Endothelial cell of umbilical vein (primary cell): Measurements from ENCODE around the gene DVL1. TPM values are rescaled to one million over a fixed set of nuclear protein-coding genes. Genes with fewer than 3 reads are reported as not detected.

Source experiments
- BruUV-seq: library from RNA; stranded (reverse); fragments of 400-500 nt; replicated peaks from 2 replicates; lab custom pipeline; 2021; lab: Mats Ljungman, UMichigan
- CTCF ChIA-PET: fragments of 300-600, 350-600 bp; sonication (Branson Sonifier 250); formaldehyde crosslinking; loops from one replicate; lab custom pipeline; 2021; ENCODE audit warnings: antibody characterized with exemption, inconsistent platforms; lab: Charles Lee
- POLR2A ChIA-PET: fragments of 300-600, 350-600 bp; sonication (Branson Sonifier 250); formaldehyde crosslinking; loops from one replicate; lab custom pipeline; 2021; ENCODE audit warnings: antibody characterized with exemption, inconsistent platforms; lab: Charles Lee
- DNase-seq: peaks from one replicate; pipeline ENCODE4 v3.0.0-alpha.2; 2011; ENCODE audit warnings: low read depth, low spot score
- FAIRE-seq: peaks from 2 replicates; lab custom pipeline; 2011; peaks lifted over from hg19 to GRCh38; lab: Jason Lieb, UNC
- H2AFZ ChIP-seq: 2 replicates; pipeline ENCODE4 v1.6.0; 2012; ENCODE audit warnings: low read depth, low read length, control low read depth, inconsistent platforms
- H3K27ac ChIP-seq: 2 replicates; pipeline ENCODE4 v1.5.1; 2011; ENCODE audit warnings: low read depth, mild to moderate bottlenecking, control low read depth, low read length, moderate library complexity; ENCODE audit not compliant: insufficient read depth
- H3K27me3 ChIP-seq, 2 experiments: 2 replicates each; pipeline versions ENCODE4 v1.6.0 to v1.6.1; 2011; ENCODE audit warnings: low read length in 2 of 2, mixed read lengths in 1 of 2; ENCODE audit not compliant: control insufficient read depth in 2 of 2, insufficient read depth in 2 of 2
- H3K36me3 ChIP-seq, 2 experiments: 2 replicates in 1 of 2; 3 replicates in 1 of 2; pipeline ENCODE4 v1.5.1; 2011; ENCODE audit warnings: low read length in 2 of 2, mild to moderate bottlenecking in 1 of 2, moderate library complexity in 1 of 2; ENCODE audit not compliant: control insufficient read depth in 2 of 2, insufficient read depth in 2 of 2; ENCODE audit errors: extremely low read depth in 1 of 2
- H3K4me1 ChIP-seq: 3 replicates; pipeline ENCODE4 v1.5.1; 2011; ENCODE audit warnings: mild to moderate bottlenecking, low read length; ENCODE audit not compliant: control insufficient read depth, insufficient read depth; ENCODE audit errors: extremely low read depth
- H3K4me2 ChIP-seq: 2 replicates; pipeline ENCODE4 v1.6.1; 2011; ENCODE audit warnings: low read length, control low read depth, mixed read lengths; ENCODE audit not compliant: insufficient read depth
- H3K4me3 ChIP-seq, 3 experiments: fragments of 200-600 bp in 1 of 3; sonication (generic), shearing (Covaris generic) in 1 of 3; replicated peaks in 1 of 3; 2 replicates each; pipeline ENCODE4 v1.5.1; 2011 to 2016; ENCODE audit warnings: control low read depth in 3 of 3, low read length in 3 of 3, mild to moderate bottlenecking in 2 of 3, inconsistent platforms in 1 of 3, low read depth in 1 of 3, moderate library complexity in 1 of 3; ENCODE audit not compliant: insufficient read depth in 1 of 3
- H3K79me2 ChIP-seq: 2 replicates; pipeline ENCODE4 v1.6.0; 2012; ENCODE audit warnings: low read length, inconsistent platforms; ENCODE audit not compliant: control insufficient read depth, insufficient read depth
- H3K9ac ChIP-seq: replicated peaks from 2 replicates; pipeline ENCODE3; 2011; ENCODE audit warnings: low read length, control low read depth; ENCODE audit not compliant: insufficient read depth; ENCODE audit errors: extremely low read depth
- H3K9me1 ChIP-seq: replicated peaks from 3 replicates; pipeline ENCODE4 v1.6.0; 2011; ENCODE audit warnings: mild to moderate bottlenecking, low read length; ENCODE audit not compliant: control insufficient read depth, insufficient read depth; ENCODE audit errors: extremely low read depth
- H3K9me3 ChIP-seq: replicated peaks from 2 replicates; pipeline ENCODE4 v1.5.1; 2012; ENCODE audit warnings: low read length, inconsistent platforms; ENCODE audit not compliant: control insufficient read depth, insufficient read depth
- H4K20me1 ChIP-seq: replicated peaks from 2 replicates; pipeline ENCODE3; 2011; ENCODE audit warnings: mild to moderate bottlenecking, low read length; ENCODE audit not compliant: control insufficient read depth, insufficient read depth; ENCODE audit errors: extremely low read depth
- EZH2 ChIP-seq: IDR thresholded peaks from 2 replicates; pipeline ENCODE4 v1.6.1; 2012; ENCODE audit warnings: borderline replicate concordance, low read depth, mild to moderate bottlenecking, moderate library complexity, low read length, inconsistent platforms; ENCODE audit not compliant: severe bottlenecking
- FOS ChIP-seq: IDR thresholded peaks from 2 replicates; pipeline ENCODE4 v1.6.1; 2011; ENCODE audit warnings: mild to moderate bottlenecking, low read length, moderate library complexity, borderline replicate concordance; ENCODE audit not compliant: insufficient read depth
- GATA2 ChIP-seq: IDR thresholded peaks from 2 replicates; pipeline ENCODE4 v1.7.0; 2011; ENCODE audit warnings: low read depth, mild to moderate bottlenecking, moderate library complexity, mixed read lengths, low read length; ENCODE audit not compliant: insufficient read length, insufficient read depth
- JUN ChIP-seq: IDR thresholded peaks from 2 replicates; pipeline ENCODE4 v1.6.1; 2011; ENCODE audit warnings: borderline replicate concordance, low read depth; ENCODE audit not compliant: insufficient read length, insufficient read depth
- MYC ChIP-seq: IDR thresholded peaks from one replicate; pipeline ENCODE4 v1.6.1; 2011; ENCODE audit warnings: mild to moderate bottlenecking, low read depth, low read length
- POLR2A ChIP-seq: IDR thresholded peaks from 2 replicates; pipeline ENCODE4 v1.6.1; 2012; ENCODE audit warnings: low read depth, mild to moderate bottlenecking, control low read depth, low read length
- POLR2AphosphoS5 ChIP-seq: IDR thresholded peaks from 2 replicates; pipeline ENCODE4 v1.6.1; 2012; ENCODE audit warnings: low read depth, mild to moderate bottlenecking, control low read depth, low read length, moderate library complexity; ENCODE audit not compliant: insufficient read depth
- dilution Hi-C: fragments of 300-500 bp; cut with MboI; formaldehyde crosslinking; loops from one replicate; pipeline ENCODE4 v1.15.0; 2019; ENCODE audit warnings: low sequenced_read_pairs; ENCODE audit not compliant: extremely low pct_ligation_motif_present
- intact Hi-C: fragments of 100-400 bp; cut with micrococcal nuclease; formaldehyde crosslinking; loops from one replicate; pipeline ENCODE4 v1.10.0; 2022
- polyA plus RNA-seq, 4 experiments: library from polyadenylated mRNA; depleted of rRNA in 3 of 4; stranded (reverse) in 3 of 4; unstranded in 1 of 4; fragments of >200 nt; gene quantifications; 2 replicates each; pipeline versions ENCODE4 v1.2.1 to v1.2.3, GENCODE V29; 2011 to 2012; ENCODE audit warnings: missing spikeins in 1 of 4
- total RNA-seq: library from RNA; stranded (reverse); gene quantifications from 2 replicates; pipeline ENCODE4 v1.2.3, GENCODE V29; 2021
- TF ChIP-seq, protein P1 (sequence below), 2 donors: IDR thresholded peaks; 1 replicate in 1 of 2; 2 replicates in 1 of 2; pipeline ENCODE4 v1.5.1; 2011; ENCODE audit warnings: low read length in 2 of 2, mild to moderate bottlenecking in 2 of 2, moderate library complexity in 2 of 2, control low read depth in 1 of 2, inconsistent platforms in 1 of 2, low read depth in 1 of 2; ENCODE audit not compliant: insufficient read depth in 1 of 2; ENCODE audit errors: extremely low read depth in 1 of 2
- TF ChIP-seq, protein P2 (sequence below): IDR thresholded peaks from 2 replicates; pipeline ENCODE4 v1.6.1; 2011; ENCODE audit not compliant: insufficient read depth, insufficient read length

Gene DVL1
- total and polyA plus RNA-seq, 2 donors (not counting 3 experiments of a cell fraction or from before 2014, with no cell fraction given), result 26.8 to 36.5 TPM

DNA sequence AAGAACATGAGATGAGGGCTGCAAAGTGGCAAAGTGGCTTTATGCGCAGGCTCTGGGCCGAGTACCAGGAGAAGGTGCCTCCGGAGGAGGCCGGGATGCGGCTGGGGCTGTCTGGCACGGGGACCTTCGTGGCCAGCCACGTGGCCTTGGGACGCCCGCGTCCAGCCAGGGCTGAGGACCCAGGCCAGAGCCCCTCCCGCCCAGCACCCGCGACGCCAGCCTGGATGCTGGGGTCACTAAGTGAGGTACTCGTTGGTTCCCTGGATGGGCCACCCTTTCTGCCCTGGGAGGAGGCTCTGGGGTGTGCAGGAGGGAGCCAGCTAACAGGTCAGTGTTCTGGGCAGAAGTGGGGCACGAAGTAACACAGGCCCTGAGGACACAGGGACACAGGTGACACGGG is 56.4 kb downstream of the DVL1 start:
- dilution Hi-C loops (no loop called here), intact Hi-C loops (no loop called here)
- Histone ChIP-seq H3K4me3 (no peak overlapping the region), H3K27ac (no peak overlapping the region), H2AFZ (no peak overlapping the region), H3K79me2 (no peaks in the 10 kb centered on the region), H3K9ac (no peak overlapping the region), H3K27me3 (no peaks in the 10 kb centered on the region), H4K20me1 (no peaks in the 10 kb centered on the region), H3K9me3 (no peaks in the 10 kb centered on the region), H3K4me1 (no peaks in the 10 kb centered on the region), H3K4me2 (no peak overlapping the region), H3K36me3 (no peaks in the 10 kb centered on the region), H3K9me1 (no peaks in the 10 kb centered on the region)
- TF ChIP-seq POLR2A (no peak), GATA2 (no peak), JUN (no peak)
- POLR2A ChIA-PET, result no interaction called here
- CTCF ChIA-PET, result interaction anchor here (0.6 to 5.5 kb wide), 5 partner anchors 19 to 310 kb away, joined by 3 to 286 read pairs (median 16); partner anchors contain the start of genes PERM1, SDF4 and UBE2J2
- no peak for DNase-seq
- no TSS peak for BruUV-seq
- no peak for FAIRE-seq

- no peaks in the 10 kb centered on the region for H4K20me1 ChIP-seq
- H3K9ac ChIP-seq, result no peak overlapping the region
- no peaks in the 10 kb centered on the region for H3K9me3 ChIP-seq
- BruUV-seq, result TSS peak; percentile 38
- FAIRE-seq, result no peak
- DNase-seq, result no peak
- H3K9me1 ChIP-seq, result no peaks in the 10 kb centered on the region
- ChIA-PET POLR2A (interaction anchor here (1.0 kb wide), 1 partner anchor 170 kb away, joined by 4 read pairs; no protein-coding TSS in a partner anchor), CTCF (interaction anchor here (0.6 to 5.5 kb wide), 31 partner anchors 11 to 326 kb away, joined by 3 to 286 read pairs (median 4); partner anchors contain the start of genes C1orf159, ISG15, PERM1 and RNF223)
- H3K79me2 ChIP-seq, result no peaks in the 10 kb centered on the region
- dilution Hi-C loops (no loop called here), intact Hi-C loops (no loop called here)
- H3K27ac ChIP-seq, result no peak overlapping the region
- H3K36me3 ChIP-seq, result no peaks in the 10 kb centered on the region
- TF ChIP-seq, protein P1, sequence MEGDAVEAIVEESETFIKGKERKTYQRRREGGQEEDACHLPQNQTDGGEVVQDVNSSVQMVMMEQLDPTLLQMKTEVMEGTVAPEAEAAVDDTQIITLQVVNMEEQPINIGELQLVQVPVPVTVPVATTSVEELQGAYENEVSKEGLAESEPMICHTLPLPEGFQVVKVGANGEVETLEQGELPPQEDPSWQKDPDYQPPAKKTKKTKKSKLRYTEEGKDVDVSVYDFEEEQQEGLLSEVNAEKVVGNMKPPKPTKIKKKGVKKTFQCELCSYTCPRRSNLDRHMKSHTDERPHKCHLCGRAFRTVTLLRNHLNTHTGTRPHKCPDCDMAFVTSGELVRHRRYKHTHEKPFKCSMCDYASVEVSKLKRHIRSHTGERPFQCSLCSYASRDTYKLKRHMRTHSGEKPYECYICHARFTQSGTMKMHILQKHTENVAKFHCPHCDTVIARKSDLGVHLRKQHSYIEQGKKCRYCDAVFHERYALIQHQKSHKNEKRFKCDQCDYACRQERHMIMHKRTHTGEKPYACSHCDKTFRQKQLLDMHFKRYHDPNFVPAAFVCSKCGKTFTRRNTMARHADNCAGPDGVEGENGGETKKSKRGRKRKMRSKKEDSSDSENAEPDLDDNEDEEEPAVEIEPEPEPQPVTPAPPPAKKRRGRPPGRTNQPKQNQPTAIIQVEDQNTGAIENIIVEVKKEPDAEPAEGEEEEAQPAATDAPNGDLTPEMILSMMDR (IDR thresholded peaks at IDR 0.05; ENCODE audit: extremely low read depth in 1 of 2, insufficient read depth in 1 of 2, low read depth in 1 of 2, low read length in 2 of 2), result no peak
- TF ChIP-seq JUN (no peak), POLR2AphosphoS5 (no peak), POLR2A (no peak), MYC (no peak), EZH2 (no peak), GATA2 (no peak), FOS (no peak)
- TF ChIP-seq, protein P2, sequence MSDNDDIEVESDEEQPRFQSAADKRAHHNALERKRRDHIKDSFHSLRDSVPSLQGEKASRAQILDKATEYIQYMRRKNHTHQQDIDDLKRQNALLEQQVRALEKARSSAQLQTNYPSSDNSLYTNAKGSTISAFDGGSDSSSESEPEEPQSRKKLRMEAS, result no peak
- H3K4me1 ChIP-seq, result no peaks in the 10 kb centered on the region
- no peak overlapping the region for H3K4me3 ChIP-seq
- no peak overlapping the region for H3K4me2 ChIP-seq
- no peak overlapping the region for H2AFZ ChIP-seq
- no peaks in the 10 kb centered on the region for H3K27me3 ChIP-seq
These were observed 56.8 kb downstream of the DVL1 start for GRCh38 chr1:1292442-1292779.
